HUES48 (cell line): ENCODE measurements around the gene PREX1.

ENCODE experiments used
- H3K27ac ChIP-seq: one replicate; pipeline ENCODE4 v1.7.0; 2013; ENCODE audit warnings: low read depth, low read length, inconsistent platforms
- H3K27me3 ChIP-seq: 2 replicates; pipeline ENCODE4 v1.6.1; 2013; ENCODE audit warnings: mild to moderate bottlenecking, low read length; ENCODE audit not compliant: control insufficient read depth, insufficient read depth
- H3K36me3 ChIP-seq: 2 replicates; pipeline ENCODE4 v1.6.1; 2013; ENCODE audit warnings: low read length; ENCODE audit not compliant: control insufficient read depth, insufficient read depth
- H3K4me1 ChIP-seq: 2 replicates; pipeline ENCODE4 v1.6.1; 2013; ENCODE audit warnings: mild to moderate bottlenecking, low read length; ENCODE audit not compliant: control insufficient read depth, insufficient read depth
- H3K4me3 ChIP-seq: 2 replicates; pipeline ENCODE4 v1.5.1; 2013; ENCODE audit warnings: mild to moderate bottlenecking, low read depth, low read length
- H3K9ac ChIP-seq: 2 replicates; pipeline ENCODE4 v1.6.1; 2013; ENCODE audit warnings: mild to moderate bottlenecking, low read depth, low read length, moderate library complexity
- H3K9me3 ChIP-seq: 2 replicates; pipeline ENCODE4 v1.6.1; 2013; ENCODE audit warnings: low read length; ENCODE audit not compliant: control insufficient read depth, insufficient read depth

The PREX1 gene

GRCh38 chr20:48721324-48722001 is 106.3 kb downstream of the PREX1 start:
- H3K9ac ChIP-seq, result no peak overlapping the region
- no peaks in the 10 kb centered on the region for H3K9me3 ChIP-seq
- no peak overlapping the region for H3K27ac ChIP-seq
- no peak overlapping the region for H3K4me3 ChIP-seq
- no peaks in the 10 kb centered on the region for H3K36me3 ChIP-seq
- no peaks in the 10 kb centered on the region for H3K27me3 ChIP-seq
- no peaks in the 10 kb centered on the region; the same call in 1 of the 2 replicates for H3K4me1 ChIP-seq

GRCh38 chr20:48720256-48720985 is 107.4 kb downstream of the PREX1 start:
- Histone ChIP-seq H3K27ac (no peak overlapping the region), H3K9ac (no peak overlapping the region)

GRCh38 chr20:48719598-48720255 is 108.1 kb downstream of the PREX1 start:
- Histone ChIP-seq H3K9ac (no peak overlapping the region), H3K36me3 (no peaks in the 10 kb centered on the region), H3K4me1 (no peaks in the 10 kb centered on the region; the same call in 1 of the 2 replicates), H3K27ac (no peak overlapping the region), H3K27me3 (no peaks in the 10 kb centered on the region), H3K9me3 (no peaks in the 10 kb centered on the region), H3K4me3 (no peak overlapping the region)

More at GRCh38 chr20:48720256-48720985, 107.4 kb downstream of the PREX1 start:
- Histone ChIP-seq H3K9me3 (no peaks in the 10 kb centered on the region), H3K27me3 (no peaks in the 10 kb centered on the region), H3K36me3 (no peaks in the 10 kb centered on the region), H3K4me3 (no peak overlapping the region), H3K4me1 (no peaks in the 10 kb centered on the region; the same call in 1 of the 2 replicates)

GRCh38 chr20:48718786-48719578 is 108.8 kb downstream of the PREX1 start:
- Histone ChIP-seq H3K9me3 (no peaks in the 10 kb centered on the region), H3K4me1 (no peaks in the 10 kb centered on the region; the same call in 1 of the 2 replicates), H3K27ac (no peak overlapping the region), H3K27me3 (no peaks in the 10 kb centered on the region), H3K36me3 (no peaks in the 10 kb centered on the region), H3K9ac (no peak overlapping the region), H3K4me3 (no peak overlapping the region)

DNA sequence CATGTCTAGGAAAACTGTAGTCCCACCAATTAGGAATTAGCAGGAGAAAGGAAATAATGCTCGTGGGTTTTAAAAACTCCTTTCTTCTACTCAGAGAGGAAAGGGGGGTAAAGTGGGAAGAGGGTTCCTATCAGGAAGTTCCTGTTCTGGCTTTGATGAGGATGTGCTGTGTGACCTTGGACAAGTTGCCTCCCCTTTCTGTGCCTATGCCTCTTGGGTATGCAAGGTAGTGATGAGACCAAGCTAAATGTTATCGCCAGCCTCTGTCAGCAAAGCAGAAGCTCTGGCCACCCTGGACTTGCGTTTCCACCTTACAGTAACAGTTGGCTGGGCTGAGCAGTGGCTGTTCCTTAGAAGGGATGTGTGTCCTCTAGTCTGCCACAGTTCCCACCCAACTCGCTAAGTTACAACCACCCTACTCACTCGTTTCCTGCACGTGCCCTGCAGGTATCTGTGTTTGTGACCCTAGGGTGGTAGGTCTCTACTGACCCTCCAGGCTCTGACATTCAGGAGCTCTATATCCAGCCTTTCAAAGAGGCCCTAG is 110.0 kb downstream of the PREX1 start:
- no peak overlapping the region for H3K27ac ChIP-seq
- H3K36me3 ChIP-seq, result no peaks in the 10 kb centered on the region
- H3K9ac ChIP-seq, result no peak overlapping the region
- H3K9me3 ChIP-seq, result no peaks in the 10 kb centered on the region
- no peak overlapping the region for H3K4me3 ChIP-seq
- no peaks in the 10 kb centered on the region; the same call in 1 of the 2 replicates for H3K4me1 ChIP-seq
- no peaks in the 10 kb centered on the region for H3K27me3 ChIP-seq

DNA sequence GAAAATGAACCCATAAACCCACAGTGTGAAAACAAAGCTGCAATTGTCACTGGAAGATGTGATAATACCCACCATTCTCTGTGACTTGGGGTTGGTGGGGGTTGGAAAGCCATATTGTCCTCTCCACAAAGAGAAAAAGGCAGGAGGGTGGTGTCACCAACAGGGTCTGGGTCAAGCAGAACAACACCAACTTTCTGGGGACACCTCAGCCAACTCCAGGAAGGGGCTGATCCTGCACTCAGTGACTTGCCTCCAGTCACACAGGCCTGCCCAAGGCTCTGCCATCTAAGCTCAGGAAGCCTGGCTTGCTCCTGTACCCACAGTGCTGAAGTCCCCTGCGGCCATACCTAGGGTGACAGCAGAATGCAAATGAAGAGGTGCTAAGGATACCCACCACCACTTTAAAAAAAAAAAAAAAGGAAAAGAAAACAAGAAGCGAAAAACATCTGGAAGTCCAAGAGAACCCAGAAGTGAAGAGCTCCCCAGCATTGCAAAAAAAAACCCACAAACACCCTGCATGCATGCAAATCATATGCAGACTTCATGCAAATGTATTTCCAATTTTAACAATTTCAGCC is 110.6 kb downstream of the PREX1 start:
- Histone ChIP-seq H3K4me3 (no peak overlapping the region), H3K27ac (no peak overlapping the region), H3K9ac (no peak overlapping the region), H3K36me3 (no peaks in the 10 kb centered on the region), H3K4me1 (no peaks in the 10 kb centered on the region), H3K27me3 (no peaks in the 10 kb centered on the region), H3K9me3 (no peaks in the 10 kb centered on the region)

GRCh38 chr20:48716541-48716940 is 111.3 kb downstream of the PREX1 start:
- Histone ChIP-seq H3K9me3 (no peaks in the 10 kb centered on the region), H3K9ac (no peak overlapping the region), H3K27me3 (no peaks in the 10 kb centered on the region), H3K4me1 (no peaks in the 10 kb centered on the region), H3K36me3 (no peaks in the 10 kb centered on the region), H3K4me3 (no peak overlapping the region), H3K27ac (no peak overlapping the region)

- Histone ChIP-seq H3K36me3 (no peaks in the 10 kb centered on the region), H3K4me1 (no peaks in the 10 kb centered on the region), H3K4me3 (no peak overlapping the region), H3K9me3 (no peaks in the 10 kb centered on the region), H3K27ac (no peak overlapping the region), H3K27me3 (no peaks in the 10 kb centered on the region), H3K9ac (no peak overlapping the region)
These were observed 111.7 kb downstream of the PREX1 start for GRCh38 chr20:48716086-48716485.

GRCh38 chr20:48714764-48715163 is 113.0 kb downstream of the PREX1 start:
- Histone ChIP-seq H3K36me3 (no peaks in the 10 kb centered on the region), H3K27ac (no peak overlapping the region), H3K4me3 (no peak overlapping the region), H3K9me3 (no peaks in the 10 kb centered on the region), H3K9ac (no peak overlapping the region), H3K4me1 (no peaks in the 10 kb centered on the region), H3K27me3 (no peaks in the 10 kb centered on the region)

DNA sequence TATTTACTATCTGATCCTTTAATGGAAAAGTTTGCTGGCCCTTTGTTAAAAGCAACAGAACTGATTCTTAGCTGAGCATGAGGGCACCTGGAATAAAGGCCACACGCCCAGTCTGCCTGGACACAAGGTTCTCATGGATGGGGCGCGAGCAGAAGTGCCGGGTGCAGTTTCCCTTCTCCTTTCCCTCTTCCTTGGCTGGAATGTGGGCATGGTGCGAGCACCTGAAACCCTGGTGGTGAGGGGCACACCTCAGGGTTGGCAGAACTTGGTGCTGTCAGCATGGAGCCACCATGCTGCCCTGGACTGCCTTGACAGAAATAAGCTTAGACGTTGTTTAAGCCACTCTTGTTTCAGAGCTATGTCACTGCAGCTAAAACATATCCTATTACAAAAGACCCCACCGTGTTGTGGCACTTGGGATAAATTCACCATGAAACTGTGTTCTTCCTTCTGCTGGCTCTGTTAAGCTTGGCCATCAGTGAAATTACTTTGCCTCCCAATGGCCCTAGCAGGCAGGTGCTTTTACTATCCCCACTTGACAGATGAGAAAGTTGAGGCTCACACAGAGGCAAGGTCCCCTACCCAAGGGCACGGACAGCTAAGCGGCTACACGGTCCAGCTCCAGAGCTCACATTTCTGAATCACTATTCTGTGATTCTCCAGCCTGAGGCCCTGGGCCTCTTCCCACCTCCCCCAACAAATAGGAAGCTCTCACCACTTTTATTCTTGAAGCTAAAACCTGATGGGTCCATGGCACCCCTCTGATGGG is 115.9 kb downstream of the PREX1 start:
- no peak overlapping the region for H3K9ac ChIP-seq
- H3K4me3 ChIP-seq, result no peak overlapping the region
- no peaks in the 10 kb centered on the region for H3K9me3 ChIP-seq
- no peak overlapping the region for H3K27ac ChIP-seq
- H3K36me3 ChIP-seq, result no peaks in the 10 kb centered on the region
- no peaks in the 10 kb centered on the region for H3K27me3 ChIP-seq
- H3K4me1 ChIP-seq, result no peaks in the 10 kb centered on the region
